ENCODE data around the gene GTF2F1.

- TF ChIP-seq CTCF (IDR thresholded peaks at IDR 0.05) (no peak), POLR2AphosphoS5 (IDR thresholded peaks at IDR 0.05) (no peak), POLR2A (IDR thresholded peaks at IDR 0.05) (no peak)
Observed at GRCh38 chr19:6359568-6360341, 33.2 kb downstream of the GTF2F1 start.

All from breast epithelium (tissue), 3 donors.